Liver (tissue), 9 donors: ENCODE results near the gene RNU2-63P. TPM values are rescaled to one million over a fixed set of nuclear protein-coding genes. Genes with fewer than 3 reads are reported as not detected.

Source experiments
- DNase-seq: peaks from one replicate; pipeline ENCODE4 v3.0.0-alpha.2; 2017; ENCODE audit warnings: low spot score
- H3K27ac ChIP-seq, 2 donors: one replicate each; pipeline ENCODE4 v1.7.0; 2013; ENCODE audit warnings: inconsistent platforms in 2 of 2, low read length in 2 of 2, control low read depth in 1 of 2, low read depth in 1 of 2, mild to moderate bottlenecking in 1 of 2
- H3K27me3 ChIP-seq, 4 donors: one replicate each; pipeline versions ENCODE4 v1.6.1 to v1.7.0; 2013; ENCODE audit warnings: low read length in 3 of 4, inconsistent platforms in 1 of 4, mild to moderate bottlenecking in 1 of 4, moderate library complexity in 1 of 4; ENCODE audit not compliant: control insufficient read depth in 4 of 4, insufficient read depth in 4 of 4
- H3K36me3 ChIP-seq, 4 donors: one replicate each; pipeline versions ENCODE4 v1.6.1 to v1.7.0; 2013; ENCODE audit warnings: low read length in 3 of 4, mild to moderate bottlenecking in 3 of 4, low read depth in 1 of 4, moderate library complexity in 1 of 4; ENCODE audit not compliant: control insufficient read depth in 4 of 4, insufficient read depth in 3 of 4
- H3K4me1 ChIP-seq, 4 donors: one replicate each; pipeline versions ENCODE4 v1.6.1 to v1.7.0; 2013; ENCODE audit warnings: low read length in 3 of 4, mild to moderate bottlenecking in 3 of 4, moderate library complexity in 1 of 4; ENCODE audit not compliant: control insufficient read depth in 4 of 4, insufficient read depth in 4 of 4
- H3K4me3 ChIP-seq, 3 donors: one replicate each; pipeline versions ENCODE4 v1.6.1 to v1.7.0; 2013; ENCODE audit warnings: low read length in 3 of 3, control low read depth in 1 of 3, low read depth in 1 of 3, mild to moderate bottlenecking in 1 of 3
- H3K9ac ChIP-seq, 2 donors: one replicate each; pipeline ENCODE4 v1.7.0; 2013; ENCODE audit warnings: low read length in 2 of 2, mild to moderate bottlenecking in 2 of 2, moderate library complexity in 2 of 2, control low read depth in 1 of 2, low read depth in 1 of 2
- H3K9me3 ChIP-seq, 4 donors: one replicate each; pipeline versions ENCODE4 v1.6.1 to v1.7.0; 2013; ENCODE audit warnings: low read length in 3 of 4; ENCODE audit not compliant: control insufficient read depth in 4 of 4
- EGR1 ChIP-seq, 2 donors: IDR thresholded peaks; 2 replicates each; pipeline ENCODE4 v1.6.1; 2016 to 2018; ENCODE audit warnings: antibody characterized with exemption in 2 of 2, low read depth in 2 of 2
- FOXA1 ChIP-seq: IDR thresholded peaks from 2 replicates; pipeline ENCODE4 v1.6.1; 2016; ENCODE audit warnings: antibody characterized with exemption
- FOXA2 ChIP-seq: IDR thresholded peaks from 2 replicates; pipeline ENCODE4 v1.6.1; 2016; ENCODE audit warnings: antibody characterized with exemption
- GABPA ChIP-seq, 2 donors: IDR thresholded peaks in 1 of 2; conservative IDR thresholded peaks in 1 of 2; 2 replicates each; pipeline ENCODE4 v1.6.1; 2016; ENCODE audit warnings: antibody characterized with exemption in 2 of 2, mild to moderate bottlenecking in 1 of 2, moderate library complexity in 1 of 2
- HNF4G ChIP-seq: IDR thresholded peaks from 2 replicates; pipeline ENCODE4 v1.6.1; 2016; ENCODE audit warnings: antibody characterized with exemption
- RXRA ChIP-seq, 2 donors: IDR thresholded peaks; 2 replicates each; pipeline ENCODE4 v1.6.1; 2017 to 2018; ENCODE audit warnings: antibody characterized with exemption in 2 of 2, mild to moderate bottlenecking in 1 of 2
- TAF1 ChIP-seq: conservative IDR thresholded peaks from 2 replicates; pipeline ENCODE4 v1.6.1; 2016; ENCODE audit warnings: antibody characterized with exemption, mild to moderate bottlenecking
- YY1 ChIP-seq: IDR thresholded peaks from 2 replicates; pipeline ENCODE4 v1.6.1; 2016; ENCODE audit warnings: antibody characterized with exemption, mild to moderate bottlenecking
- WGBS: extraction: QIAGEN DNeasy Blood & Tissue Kit; methylation state at CpG from one replicate; pipeline ENCODE4 v1.1.7; 2013; 5-methylcytosine and 5-hydroxymethylcytosine counted together
- polyA plus RNA-seq, 2 donors: library from polyadenylated mRNA; stranded (reverse) in 1 of 2; unstranded in 1 of 2; fragments of 200-250 nt in 1 of 2; fragments of >200 nt in 1 of 2; fragmentation: Nextera tagmentation in 1 of 2; extraction: Ambion mirVana in 1 of 2; gene quantifications; one replicate each; pipeline versions ENCODE4 v1.2.1 to v1.2.3, GENCODE V29; 2013 to 2015
- total RNA-seq, 2 donors: library from RNA; depleted of rRNA; stranded (reverse); fragments of >200 nt; gene quantifications; one replicate each; pipeline ENCODE4 v1.2.3, GENCODE V29; 2014
- TF ChIP-seq, protein P1 (sequence below): IDR thresholded peaks from 2 replicates; pipeline ENCODE4 v1.6.1; 2016; ENCODE audit warnings: antibody characterized with exemption
- TF ChIP-seq, protein P2 (sequence below): IDR thresholded peaks from 2 replicates; pipeline ENCODE4 v1.6.1; 2016; ENCODE audit warnings: antibody characterized with exemption
- TF ChIP-seq, protein P3 (sequence below): IDR thresholded peaks from 2 replicates; pipeline ENCODE4 v1.6.1; 2016; ENCODE audit warnings: antibody characterized with exemption
- TF ChIP-seq, protein P4 (sequence below): fragments of 150-350 bp; IDR thresholded peaks from 2 replicates; pipeline ENCODE4 v1.5.1; 2017; ENCODE audit warnings: improper control_type of control experiment, low read depth, low read length; ENCODE audit not compliant: missing input control
- TF ChIP-seq, protein P5 (sequence below): IDR thresholded peaks from 2 replicates; pipeline ENCODE4 v1.6.1; 2016; ENCODE audit warnings: antibody characterized with exemption, mild to moderate bottlenecking
- donor health status: healthy.
- donor health status: healthy.
- donor health status: healthy.
- donor health status: healthy.
- donor health status: healthy.

Gene RNU2-63P
- total and polyA plus RNA-seq, 4 donors = not detected

DNA sequence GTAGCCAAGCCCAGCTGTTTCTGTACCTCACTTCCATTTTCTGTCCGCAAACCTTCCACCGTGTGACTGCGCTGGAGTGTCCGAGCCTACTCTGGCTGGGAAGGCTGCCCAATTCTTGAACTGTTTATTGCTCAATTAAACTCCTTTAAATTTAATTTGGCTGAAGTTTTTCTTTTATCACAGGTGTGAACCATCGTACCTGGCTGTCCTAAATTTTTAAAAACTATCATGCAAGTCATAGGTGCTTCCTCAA, 6.2 kb upstream of the RNU2-63P start:
- Histone ChIP-seq H3K9me3 (no peaks in the 10 kb centered on the region), H3K36me3 (peaks cover 0 to 2% (median 0%) of the 10 kb centered on the region in 4 donors), H3K9ac (no peak overlapping the region), H3K27me3 (no peaks in the 10 kb centered on the region), H3K4me3 (no peak overlapping the region), H3K4me1 (peaks cover 0 to 8% (median 2%) of the 10 kb centered on the region in 4 donors), H3K27ac (no peak overlapping the region)
- WGBS = 81% methylated on average over 5 of the region's 5 CpGs
- TF ChIP-seq, protein P1, sequence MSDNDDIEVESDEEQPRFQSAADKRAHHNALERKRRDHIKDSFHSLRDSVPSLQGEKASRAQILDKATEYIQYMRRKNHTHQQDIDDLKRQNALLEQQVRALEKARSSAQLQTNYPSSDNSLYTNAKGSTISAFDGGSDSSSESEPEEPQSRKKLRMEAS = no peak
- TF ChIP-seq, protein P2, sequence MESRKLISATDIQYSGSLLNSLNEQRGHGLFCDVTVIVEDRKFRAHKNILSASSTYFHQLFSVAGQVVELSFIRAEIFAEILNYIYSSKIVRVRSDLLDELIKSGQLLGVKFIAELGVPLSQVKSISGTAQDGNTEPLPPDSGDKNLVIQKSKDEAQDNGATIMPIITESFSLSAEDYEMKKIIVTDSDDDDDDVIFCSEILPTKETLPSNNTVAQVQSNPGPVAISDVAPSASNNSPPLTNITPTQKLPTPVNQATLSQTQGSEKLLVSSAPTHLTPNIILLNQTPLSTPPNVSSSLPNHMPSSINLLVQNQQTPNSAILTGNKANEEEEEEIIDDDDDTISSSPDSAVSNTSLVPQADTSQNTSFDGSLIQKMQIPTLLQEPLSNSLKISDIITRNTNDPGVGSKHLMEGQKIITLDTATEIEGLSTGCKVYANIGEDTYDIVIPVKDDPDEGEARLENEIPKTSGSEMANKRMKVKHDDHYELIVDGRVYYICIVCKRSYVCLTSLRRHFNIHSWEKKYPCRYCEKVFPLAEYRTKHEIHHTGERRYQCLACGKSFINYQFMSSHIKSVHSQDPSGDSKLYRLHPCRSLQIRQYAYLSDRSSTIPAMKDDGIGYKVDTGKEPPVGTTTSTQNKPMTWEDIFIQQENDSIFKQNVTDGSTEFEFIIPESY = no peak
- TF ChIP-seq YY1 (no peak), FOXA2 (no peak), RXRA (IDR thresholded peaks at IDR 0.05) (no peak), TAF1 (no peak), HNF4G (no peak), FOXA1 (no peak)
- TF ChIP-seq, protein P3, sequence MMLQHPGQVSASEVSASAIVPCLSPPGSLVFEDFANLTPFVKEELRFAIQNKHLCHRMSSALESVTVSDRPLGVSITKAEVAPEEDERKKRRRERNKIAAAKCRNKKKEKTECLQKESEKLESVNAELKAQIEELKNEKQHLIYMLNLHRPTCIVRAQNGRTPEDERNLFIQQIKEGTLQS = no peak
- TF ChIP-seq, protein P4, sequence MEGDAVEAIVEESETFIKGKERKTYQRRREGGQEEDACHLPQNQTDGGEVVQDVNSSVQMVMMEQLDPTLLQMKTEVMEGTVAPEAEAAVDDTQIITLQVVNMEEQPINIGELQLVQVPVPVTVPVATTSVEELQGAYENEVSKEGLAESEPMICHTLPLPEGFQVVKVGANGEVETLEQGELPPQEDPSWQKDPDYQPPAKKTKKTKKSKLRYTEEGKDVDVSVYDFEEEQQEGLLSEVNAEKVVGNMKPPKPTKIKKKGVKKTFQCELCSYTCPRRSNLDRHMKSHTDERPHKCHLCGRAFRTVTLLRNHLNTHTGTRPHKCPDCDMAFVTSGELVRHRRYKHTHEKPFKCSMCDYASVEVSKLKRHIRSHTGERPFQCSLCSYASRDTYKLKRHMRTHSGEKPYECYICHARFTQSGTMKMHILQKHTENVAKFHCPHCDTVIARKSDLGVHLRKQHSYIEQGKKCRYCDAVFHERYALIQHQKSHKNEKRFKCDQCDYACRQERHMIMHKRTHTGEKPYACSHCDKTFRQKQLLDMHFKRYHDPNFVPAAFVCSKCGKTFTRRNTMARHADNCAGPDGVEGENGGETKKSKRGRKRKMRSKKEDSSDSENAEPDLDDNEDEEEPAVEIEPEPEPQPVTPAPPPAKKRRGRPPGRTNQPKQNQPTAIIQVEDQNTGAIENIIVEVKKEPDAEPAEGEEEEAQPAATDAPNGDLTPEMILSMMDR = no peak
- TF ChIP-seq, protein P5, sequence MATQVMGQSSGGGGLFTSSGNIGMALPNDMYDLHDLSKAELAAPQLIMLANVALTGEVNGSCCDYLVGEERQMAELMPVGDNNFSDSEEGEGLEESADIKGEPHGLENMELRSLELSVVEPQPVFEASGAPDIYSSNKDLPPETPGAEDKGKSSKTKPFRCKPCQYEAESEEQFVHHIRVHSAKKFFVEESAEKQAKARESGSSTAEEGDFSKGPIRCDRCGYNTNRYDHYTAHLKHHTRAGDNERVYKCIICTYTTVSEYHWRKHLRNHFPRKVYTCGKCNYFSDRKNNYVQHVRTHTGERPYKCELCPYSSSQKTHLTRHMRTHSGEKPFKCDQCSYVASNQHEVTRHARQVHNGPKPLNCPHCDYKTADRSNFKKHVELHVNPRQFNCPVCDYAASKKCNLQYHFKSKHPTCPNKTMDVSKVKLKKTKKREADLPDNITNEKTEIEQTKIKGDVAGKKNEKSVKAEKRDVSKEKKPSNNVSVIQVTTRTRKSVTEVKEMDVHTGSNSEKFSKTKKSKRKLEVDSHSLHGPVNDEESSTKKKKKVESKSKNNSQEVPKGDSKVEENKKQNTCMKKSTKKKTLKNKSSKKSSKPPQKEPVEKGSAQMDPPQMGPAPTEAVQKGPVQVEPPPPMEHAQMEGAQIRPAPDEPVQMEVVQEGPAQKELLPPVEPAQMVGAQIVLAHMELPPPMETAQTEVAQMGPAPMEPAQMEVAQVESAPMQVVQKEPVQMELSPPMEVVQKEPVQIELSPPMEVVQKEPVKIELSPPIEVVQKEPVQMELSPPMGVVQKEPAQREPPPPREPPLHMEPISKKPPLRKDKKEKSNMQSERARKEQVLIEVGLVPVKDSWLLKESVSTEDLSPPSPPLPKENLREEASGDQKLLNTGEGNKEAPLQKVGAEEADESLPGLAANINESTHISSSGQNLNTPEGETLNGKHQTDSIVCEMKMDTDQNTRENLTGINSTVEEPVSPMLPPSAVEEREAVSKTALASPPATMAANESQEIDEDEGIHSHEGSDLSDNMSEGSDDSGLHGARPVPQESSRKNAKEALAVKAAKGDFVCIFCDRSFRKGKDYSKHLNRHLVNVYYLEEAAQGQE = no peak
- DNase-seq = no peak

DNA sequence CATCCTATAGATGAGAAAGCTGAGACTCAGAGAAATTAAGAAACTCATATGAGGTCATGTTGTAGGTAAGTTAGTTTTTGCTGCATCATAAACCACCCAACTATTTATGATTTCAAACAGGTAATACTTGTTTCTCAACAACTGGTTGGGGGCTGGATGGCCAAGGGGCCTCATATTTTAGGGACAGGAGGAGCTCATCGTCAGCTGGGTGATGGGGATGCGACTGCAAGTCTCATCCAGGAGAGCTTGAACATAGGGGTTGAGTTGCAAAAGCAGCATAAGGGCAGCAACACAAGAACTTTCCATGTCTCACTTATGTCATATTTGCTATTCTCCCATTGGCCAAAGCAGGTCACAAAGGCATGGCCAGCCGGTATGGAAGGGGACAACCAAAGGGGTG, 3.6 kb upstream of the RNU2-63P start:
- Histone ChIP-seq H3K9ac (no peak overlapping the region), H3K9me3 (no peaks in the 10 kb centered on the region), H3K4me3 (no peak overlapping the region), H3K27me3 (no peaks in the 10 kb centered on the region), H3K36me3 (no peaks in the 10 kb centered on the region), H3K4me1 (peaks cover 0 to 20% (median 9%) of the 10 kb centered on the region in 4 donors), H3K27ac (no peak overlapping the region)
- WGBS = 87% methylated on average over 3 of the region's 3 CpGs
- no peak for DNase-seq
- no peak for TF ChIP-seq EGR1 (IDR thresholded peaks at IDR 0.05; ENCODE audit: low read depth in 2 of 2)
- TF ChIP-seq GABPA (IDR thresholded peaks at IDR 0.05 in 1 of 2, conservative IDR thresholded peaks at IDR 0.05 in 1 of 2) = no peak
